C4-2B (cell line): ENCODE data around the gene SYT1.

Experiments
- H3K27ac ChIP-seq: fragments of 450-650 bp; 2 replicates; pipeline ENCODE4 v1.5.1; 2017
- CTCF ChIP-seq: fragments of 450-650 bp; conservative IDR thresholded peaks from 2 replicates; pipeline ENCODE4 v1.5.1; 2017; ENCODE audit warnings: mild to moderate bottlenecking
- ZFX ChIP-seq: fragments of 450-650 bp; IDR thresholded peaks from 2 replicates; pipeline ENCODE4 v1.6.1; 2017

Gene SYT1

GRCh38 chr12:78891646-78892353 lies 27.2 kb downstream of the SYT1 start:
- H3K27ac ChIP-seq, result no peak overlapping the region
- TF ChIP-seq CTCF, result no peak
- TF ChIP-seq ZFX, result no peak

DNA sequence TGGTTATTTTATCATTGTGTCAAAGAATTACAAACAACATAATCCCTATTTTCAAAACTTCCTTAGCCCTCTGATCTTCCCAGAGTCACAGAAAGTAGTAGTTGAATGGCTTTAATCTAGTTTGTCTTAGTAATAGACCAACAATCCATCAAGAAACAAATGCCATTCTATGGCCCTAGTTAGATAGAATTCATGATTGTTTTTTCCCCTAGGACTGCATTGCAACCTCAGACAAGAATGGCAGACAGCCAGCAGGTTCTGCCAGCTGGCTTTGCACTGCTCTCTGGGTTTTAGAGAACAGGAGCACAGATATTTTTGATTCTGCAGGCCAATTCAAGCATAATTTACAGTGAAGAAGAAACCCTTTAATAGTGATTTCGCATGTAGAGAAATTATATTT lies 33.8 kb downstream of the SYT1 start:
- no peak for TF ChIP-seq CTCF
- TF ChIP-seq ZFX, result no peak
- H3K27ac ChIP-seq, result no peak overlapping the region

GRCh38 chr12:78914859-78915331 lies 50.3 kb downstream of the SYT1 start:
- H3K27ac ChIP-seq, result no peak overlapping the region
- no peak for TF ChIP-seq ZFX
- TF ChIP-seq CTCF, result no peak

- TF ChIP-seq ZFX, result no peak
- TF ChIP-seq CTCF, result no peak
- no peak overlapping the region for H3K27ac ChIP-seq
Observed at GRCh38 chr12:78916845-78917480, 52.4 kb downstream of the SYT1 start.

DNA sequence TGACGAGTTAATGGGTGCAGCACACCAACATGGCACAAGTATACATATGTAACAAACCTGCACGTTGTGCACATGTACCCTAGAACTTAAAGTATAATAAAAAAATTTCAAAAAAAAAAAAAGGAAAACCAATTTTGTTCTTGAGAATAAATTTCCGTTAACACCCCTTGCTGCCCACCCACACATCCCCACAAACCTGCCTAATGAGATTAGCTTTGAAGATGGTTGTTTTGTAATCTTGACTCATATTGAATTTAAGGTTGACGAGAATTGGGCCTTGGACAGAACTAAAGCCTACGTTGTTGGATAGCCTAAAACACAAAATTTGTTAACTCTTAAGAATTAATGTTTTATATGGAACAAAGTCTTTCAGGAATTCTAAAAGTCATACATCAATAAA lies 52.9 kb downstream of the SYT1 start:
- H3K27ac ChIP-seq, result no peak overlapping the region
- no peak for TF ChIP-seq CTCF
- TF ChIP-seq ZFX, result no peak

DNA sequence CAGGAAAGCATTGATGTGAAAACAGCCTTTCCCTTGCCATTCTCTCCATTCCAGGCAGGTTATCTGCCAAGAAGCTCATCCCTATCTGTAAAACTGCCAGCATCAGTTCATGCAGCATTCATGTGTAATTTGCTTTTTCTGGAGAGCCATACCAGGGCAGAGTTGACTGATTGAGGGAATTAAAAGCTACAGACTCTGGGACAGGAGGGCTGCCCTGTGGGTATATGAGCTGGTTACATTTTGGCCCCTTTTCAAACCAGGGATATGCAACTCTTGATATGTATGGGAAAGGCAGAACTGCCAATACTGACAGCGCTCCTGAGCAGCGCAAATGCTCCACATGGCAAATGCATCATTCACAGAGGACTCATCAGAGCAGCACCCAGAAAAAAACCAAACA lies 53.7 kb downstream of the SYT1 start:
- TF ChIP-seq ZFX (no peak), CTCF (no peak)
- no peak overlapping the region for H3K27ac ChIP-seq

GRCh38 chr12:78928200-78929074 lies 63.9 kb downstream of the SYT1 start:
- H3K27ac ChIP-seq, result no peak overlapping the region
- TF ChIP-seq ZFX, result no peak
- TF ChIP-seq CTCF, result no peak
